H1 (cell line): ENCODE data around the gene COBLL1. TPM values are rescaled to one million over a fixed set of nuclear protein-coding genes. Genes with fewer than 3 reads are reported as not detected.

Source experiments
- ATF2 ChIP-seq: IDR thresholded peaks from 2 replicates; pipeline ENCODE4 v1.6.1; 2012; ENCODE audit warnings: low read length, inconsistent platforms
- CHD1 ChIP-seq: IDR thresholded peaks from 2 replicates; pipeline ENCODE4 v1.6.1; 2012; ENCODE audit warnings: low read depth, low read length, improper control_type of control experiment
- EP300 ChIP-seq, 2 experiments: IDR thresholded peaks; 1 replicate in 1 of 2; 2 replicates in 1 of 2; pipeline ENCODE4 v1.6.1; 2011 to 2012; ENCODE audit warnings: low read depth in 2 of 2, low read length in 2 of 2, mild to moderate bottlenecking in 2 of 2, borderline replicate concordance in 1 of 2, inconsistent platforms in 1 of 2, moderate library complexity in 1 of 2
- SAP30 ChIP-seq: fragments of 300-600 bp; sonication (generic); IDR thresholded peaks from 2 replicates; pipeline ENCODE4 v1.7.1; 2012; ENCODE audit warnings: low read length, moderate library complexity, mild to moderate bottlenecking, inconsistent platforms; ENCODE audit not compliant: insufficient read depth, insufficient replicate concordance
- SIRT6 ChIP-seq: IDR thresholded peaks from one replicate; pipeline ENCODE4 v1.7.1; 2012; ENCODE audit warnings: low read length, inconsistent platforms
- SIX5 ChIP-seq: IDR thresholded peaks from 2 replicates; pipeline ENCODE4 v1.6.1; 2011; ENCODE audit warnings: mild to moderate bottlenecking, low read depth, low read length
- polyA plus RNA-seq, 7 experiments: library from polyadenylated mRNA; depleted of rRNA in 3 of 7; stranded (reverse) in 5 of 7; unstranded in 2 of 7; fragments of >200 nt in 5 of 7; fragments of 200-250 nt in 2 of 7; gene quantifications; 1 replicate in 5 of 7; 2 replicates in 1 of 7; 4 replicates in 1 of 7; pipeline versions ENCODE4 v1.2.1 to v1.2.3, GENCODE V29; 2011 to 2013; ENCODE audit warnings: missing spikeins in 2 of 7, mixed read lengths in 2 of 7
- total RNA-seq: library from RNA; stranded (reverse); fragmentation: NEBNext Ultra II Directional; extraction: Animal tissue kit (Norgen Biotek cat#: 25700); gene quantifications from 2 replicates; pipeline ENCODE4 v1.2.1, GENCODE V29; 2021

The COBLL1 gene
- total and polyA plus RNA-seq, 2 of the 8 experiments (the other 6 are each of a cell fraction or from before 2014, with no cell fraction given), result 2.2 to 6.2 TPM

- no peak for TF ChIP-seq ATF2
- no peak for TF ChIP-seq SIRT6
- no peak for TF ChIP-seq SIX5
- no peak for TF ChIP-seq CHD1
- no peak for TF ChIP-seq SAP30
- no peak for TF ChIP-seq EP300 (IDR thresholded peaks at IDR 0.05; ENCODE audit: borderline replicate concordance in 1 of 2, low read depth in 2 of 2, low read length in 2 of 2)
Measured at GRCh38 chr2:164771897-164772296, 69.7 kb downstream of the COBLL1 start (continued).
